ENCODE data around the gene TMEM169.

TMEM169 gene

GRCh38 chr2:216092646-216093045 lies 10.9 kb downstream of the TMEM169 start:
- no peak overlapping the region for H3K27ac ChIP-seq (ENCODE audit: low read length, poor library complexity, severe bottlenecking)
- no peak overlapping the region for H2BK120ac ChIP-seq (ENCODE audit: low read depth, low read length)
- H2AK5ac ChIP-seq (ENCODE audit: low read length, severe bottlenecking): no peak overlapping the region
- H3K14ac ChIP-seq (ENCODE audit: low read length in 2 of 2): no peak overlapping the region
- no peak overlapping the region for H2BK15ac ChIP-seq (ENCODE audit: low read depth, poor library complexity, severe bottlenecking)
- no peak overlapping the region for H3K4me3 ChIP-seq (ENCODE audit: insufficient read depth in 1 of 2, low read depth in 1 of 2, low read length in 2 of 2)
- H2BK12ac ChIP-seq (ENCODE audit: low read length in 2 of 2): no peak overlapping the region
- no peak overlapping the region for H3K4me2 ChIP-seq (ENCODE audit: low read length, poor library complexity, severe bottlenecking)
- H3K9me3 ChIP-seq (ENCODE audit: control insufficient read depth, low read length): peaks cover 5% of the 10 kb centered on the region
- no peaks in the 10 kb centered on the region for H3K4me1 ChIP-seq (ENCODE audit: control insufficient read depth, insufficient read depth, low read depth, low read length)
- no peak overlapping the region for H4K8ac ChIP-seq (ENCODE audit: low read length)
- no peak overlapping the region for H3K4ac ChIP-seq (ENCODE audit: low read depth in 1 of 2, low read length in 2 of 2)
- H2AFZ ChIP-seq (ENCODE audit: low read depth, low read length): no peak overlapping the region
- 87% methylated on average over 2 of the region's 2 CpGs for WGBS
- no peak overlapping the region for H3K9ac ChIP-seq (ENCODE audit: low read length)
- peaks cover 2 to 5% of the 10 kb centered on the region in 2 experiments for H3K27me3 ChIP-seq (ENCODE audit: control insufficient read depth in 1 of 2, insufficient read depth in 1 of 2, low read length in 2 of 2)
- H3K36me3 ChIP-seq (ENCODE audit: control insufficient read depth in 1 of 2, insufficient read depth in 2 of 2, low read depth in 1 of 2, low read length in 2 of 2): no peaks in the 10 kb centered on the region
- no peak overlapping the region for H4K91ac ChIP-seq (ENCODE audit: low read length)
- no peak overlapping the region for H3K23ac ChIP-seq (ENCODE audit: low read length in 2 of 2)
- no peak overlapping the region for H2BK5ac ChIP-seq (ENCODE audit: low read depth, low read length, poor library complexity, severe bottlenecking)
- peaks cover 1% of the 10 kb centered on the region for H3K79me1 ChIP-seq (replicated peaks; ENCODE audit: low read length, poor library complexity, severe bottlenecking)
- DNase-seq: no peak
- no peak overlapping the region for H3K18ac ChIP-seq (ENCODE audit: low read depth in 1 of 2, low read length in 2 of 2)

DNA sequence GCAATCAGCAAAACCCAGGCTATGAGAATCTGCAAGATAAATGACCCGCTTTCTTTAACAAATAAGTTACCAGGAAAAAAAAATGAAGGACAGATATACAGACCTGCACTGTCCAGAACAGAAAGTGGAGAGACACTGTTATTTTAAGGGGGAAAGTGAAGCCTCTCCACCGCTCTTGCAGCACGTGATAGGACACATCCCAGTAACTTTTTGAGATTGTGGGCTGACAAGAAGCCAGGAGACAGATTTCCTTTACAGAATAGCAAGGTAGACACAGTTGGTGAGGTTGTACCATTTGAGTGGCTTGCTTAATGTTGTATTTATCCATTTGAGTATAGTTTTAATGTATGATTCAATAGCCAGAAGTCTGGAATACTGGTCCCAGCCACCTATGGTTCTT lies 13.0 kb downstream of the TMEM169 start:
- Histone ChIP-seq H4K8ac (ENCODE audit: low read length) (no peak overlapping the region), H2BK120ac (ENCODE audit: low read depth, low read length) (no peak overlapping the region), H3K4me3 (ENCODE audit: insufficient read depth in 1 of 2, low read depth in 1 of 2, low read length in 2 of 2) (no peak overlapping the region), H3K36me3 (ENCODE audit: control insufficient read depth in 1 of 2, insufficient read depth in 2 of 2, low read depth in 1 of 2, low read length in 2 of 2) (no peaks in the 10 kb centered on the region), H3K4me1 (ENCODE audit: control insufficient read depth, insufficient read depth, low read depth, low read length) (no peaks in the 10 kb centered on the region), H3K27ac (ENCODE audit: low read length, poor library complexity, severe bottlenecking) (no peak overlapping the region), H2BK5ac (ENCODE audit: low read depth, low read length, poor library complexity, severe bottlenecking) (no peak overlapping the region), H3K4ac (ENCODE audit: low read depth in 1 of 2, low read length in 2 of 2) (no peak overlapping the region), H3K9me3 (ENCODE audit: control insufficient read depth, low read length) (peaks cover 5% of the 10 kb centered on the region), H2AFZ (ENCODE audit: low read depth, low read length) (no peak overlapping the region), H3K4me2 (ENCODE audit: low read length, poor library complexity, severe bottlenecking) (no peak overlapping the region), H2BK15ac (ENCODE audit: low read depth, poor library complexity, severe bottlenecking) (no peak overlapping the region), H4K91ac (ENCODE audit: low read length) (no peak overlapping the region), H3K14ac (ENCODE audit: low read length in 2 of 2) (no peak overlapping the region), H3K18ac (ENCODE audit: low read depth in 1 of 2, low read length in 2 of 2) (no peak overlapping the region), H3K27me3 (ENCODE audit: control insufficient read depth in 1 of 2, insufficient read depth in 1 of 2, low read length in 2 of 2) (peaks cover 4 to 5% of the 10 kb centered on the region in 2 experiments), H3K9ac (ENCODE audit: low read length) (no peak overlapping the region), H2BK12ac (ENCODE audit: low read length in 2 of 2) (no peak overlapping the region), H3K23ac (ENCODE audit: low read length in 2 of 2) (no peak overlapping the region), H3K79me1 (replicated peaks; ENCODE audit: low read length, poor library complexity, severe bottlenecking) (no peaks in the 10 kb centered on the region), H2AK5ac (ENCODE audit: low read length, severe bottlenecking) (no peak overlapping the region)
- 81% methylated on average over 3 of the region's 3 CpGs for WGBS
- DNase-seq: no peak

DNA sequence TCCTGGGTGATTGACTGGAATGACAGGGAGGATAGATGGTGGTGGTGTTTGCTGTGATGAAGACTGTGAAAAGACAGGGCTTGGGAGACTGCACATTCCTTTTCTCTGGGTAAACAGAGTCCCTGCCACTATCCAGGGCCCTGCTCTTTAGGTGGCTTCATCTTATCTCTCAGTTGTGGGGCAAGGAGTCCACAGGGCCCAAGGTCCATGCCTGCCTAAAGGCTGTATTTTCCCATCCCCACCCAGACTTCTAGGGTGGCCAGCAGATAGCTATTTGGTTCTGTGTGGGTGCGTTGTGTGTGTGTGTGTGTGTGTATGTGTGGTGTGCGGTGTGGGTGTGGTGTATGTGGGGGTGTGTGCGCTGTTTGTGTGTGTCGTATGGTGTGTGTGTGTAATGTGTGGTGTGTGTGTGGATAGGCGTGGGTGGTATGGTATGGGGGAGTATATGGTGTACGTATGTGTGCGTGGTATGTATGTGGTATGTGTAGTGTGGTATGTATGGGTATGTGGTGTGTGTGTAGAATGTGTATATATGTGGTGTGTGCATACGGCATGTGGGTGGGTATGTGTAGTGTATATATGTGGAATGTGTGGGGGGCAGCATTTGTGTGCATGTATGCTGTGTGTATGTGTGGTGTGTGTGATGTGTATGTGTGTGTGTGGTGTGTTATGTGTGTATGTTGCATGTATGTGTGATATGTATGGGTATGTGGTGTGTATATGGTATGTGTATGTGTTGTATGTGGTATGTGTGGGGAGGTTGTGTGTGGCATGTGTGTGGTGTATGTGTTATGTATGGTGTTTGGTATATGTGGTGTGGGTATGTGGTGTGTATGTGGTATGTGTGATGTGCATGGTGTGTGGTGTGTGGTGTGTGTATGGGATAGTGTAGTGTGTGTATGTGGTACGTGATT lies 17.0 kb downstream of the TMEM169 start:
- Histone ChIP-seq H3K4me3 (ENCODE audit: insufficient read depth in 1 of 2, low read depth in 1 of 2, low read length in 2 of 2) (no peak overlapping the region), H3K27me3 (ENCODE audit: control insufficient read depth in 1 of 2, insufficient read depth in 1 of 2, low read length in 2 of 2) (peaks cover 2 to 4% of the 10 kb centered on the region in 2 experiments), H2BK120ac (ENCODE audit: low read depth, low read length) (no peak overlapping the region), H3K4me1 (ENCODE audit: control insufficient read depth, insufficient read depth, low read depth, low read length) (no peaks in the 10 kb centered on the region), H4K91ac (ENCODE audit: low read length) (no peak overlapping the region), H2BK12ac (ENCODE audit: low read length in 2 of 2) (no peak overlapping the region), H3K27ac (ENCODE audit: low read length, poor library complexity, severe bottlenecking) (no peak overlapping the region), H2BK5ac (ENCODE audit: low read depth, low read length, poor library complexity, severe bottlenecking) (no peak overlapping the region), H2BK15ac (ENCODE audit: low read depth, poor library complexity, severe bottlenecking) (no peak overlapping the region), H3K9ac (ENCODE audit: low read length) (no peak overlapping the region), H3K9me3 (ENCODE audit: control insufficient read depth, low read length) (no peaks in the 10 kb centered on the region), H3K18ac (ENCODE audit: low read depth in 1 of 2, low read length in 2 of 2) (no peak overlapping the region), H2AK5ac (ENCODE audit: low read length, severe bottlenecking) (no peak overlapping the region), H3K23ac (ENCODE audit: low read length in 2 of 2) (peak overlapping the region in 1 of 2 experiments; percentile 67), H3K4ac (ENCODE audit: low read depth in 1 of 2, low read length in 2 of 2) (no peak overlapping the region), H3K36me3 (ENCODE audit: control insufficient read depth in 1 of 2, insufficient read depth in 2 of 2, low read depth in 1 of 2, low read length in 2 of 2) (peaks cover 0 to 3% of the 10 kb centered on the region in 2 experiments), H2AFZ (ENCODE audit: low read depth, low read length) (no peak overlapping the region), H3K4me2 (ENCODE audit: low read length, poor library complexity, severe bottlenecking) (no peak overlapping the region), H4K8ac (ENCODE audit: low read length) (no peak overlapping the region), H3K14ac (ENCODE audit: low read length in 2 of 2) (peak overlapping the region in 1 of 2 experiments; percentile 4), H3K79me1 (replicated peaks; ENCODE audit: low read length, poor library complexity, severe bottlenecking) (no peaks in the 10 kb centered on the region)
- DNase-seq: no peak
- WGBS: 94% methylated on average over 9 of the region's 9 CpGs

- Histone ChIP-seq H3K36me3 (ENCODE audit: control insufficient read depth in 1 of 2, insufficient read depth in 2 of 2, low read depth in 1 of 2, low read length in 2 of 2) (peaks cover 0 to 3% of the 10 kb centered on the region in 2 experiments), H3K9me3 (ENCODE audit: control insufficient read depth, low read length) (no peaks in the 10 kb centered on the region), H3K4me1 (ENCODE audit: control insufficient read depth, insufficient read depth, low read depth, low read length) (no peaks in the 10 kb centered on the region)
Observed at GRCh38 chr2:216101109-216101508, 19.4 kb downstream of the TMEM169 start.

More at GRCh38 chr2:216101109-216101508, 19.4 kb downstream of the TMEM169 start:
- no peak overlapping the region for H3K9ac ChIP-seq (ENCODE audit: low read length)
- no peaks in the 10 kb centered on the region for H3K79me1 ChIP-seq (replicated peaks; ENCODE audit: low read length, poor library complexity, severe bottlenecking)
- no peak overlapping the region for H2AFZ ChIP-seq (ENCODE audit: low read depth, low read length)
- H2BK12ac ChIP-seq (ENCODE audit: low read length in 2 of 2): no peak overlapping the region
- H3K23ac ChIP-seq (ENCODE audit: low read length in 2 of 2): no peak overlapping the region
- peaks cover 0 to 7% of the 10 kb centered on the region in 2 experiments for H3K27me3 ChIP-seq (ENCODE audit: control insufficient read depth in 1 of 2, insufficient read depth in 1 of 2, low read length in 2 of 2)
- no peak overlapping the region for H2BK5ac ChIP-seq (ENCODE audit: low read depth, low read length, poor library complexity, severe bottlenecking)
- H3K27ac ChIP-seq (ENCODE audit: low read length, poor library complexity, severe bottlenecking): no peak overlapping the region
- H3K4ac ChIP-seq (ENCODE audit: low read depth in 1 of 2, low read length in 2 of 2): no peak overlapping the region
- no peak overlapping the region for H4K8ac ChIP-seq (ENCODE audit: low read length)
- no peak overlapping the region for H3K14ac ChIP-seq (ENCODE audit: low read length in 2 of 2)
- H2BK15ac ChIP-seq (ENCODE audit: low read depth, poor library complexity, severe bottlenecking): no peak overlapping the region
- no peak overlapping the region for H2AK5ac ChIP-seq (ENCODE audit: low read length, severe bottlenecking)
- H3K18ac ChIP-seq (ENCODE audit: low read depth in 1 of 2, low read length in 2 of 2): no peak overlapping the region
- no peak overlapping the region for H4K91ac ChIP-seq (ENCODE audit: low read length)
- H3K4me2 ChIP-seq (ENCODE audit: low read length, poor library complexity, severe bottlenecking): no peak overlapping the region
- no peak overlapping the region for H2BK120ac ChIP-seq (ENCODE audit: low read depth, low read length)
- no peak for DNase-seq
- no peak overlapping the region for H3K4me3 ChIP-seq (ENCODE audit: insufficient read depth in 1 of 2, low read depth in 1 of 2, low read length in 2 of 2)
- WGBS: 100% methylated on average over 3 of the region's 4 CpGs

Data from mesenchymal stem cell (in vitro differentiated cells and primary cell).